Measurements from ENCODE around the gene DNAJB8.

The DNAJB8 gene

GRCh38 chr3:128449111-128449638 is 17.5 kb downstream of the DNAJB8 start:
- Histone ChIP-seq H3K9me3 (replicated peaks in 1 of 2; ENCODE audit: control insufficient read depth in 2 of 2, insufficient read depth in 1 of 2, low read depth in 1 of 2, low read length in 2 of 2) (peaks cover 0 to 10% of the 10 kb centered on the region in 2 donors), H3K36me3 (replicated peaks in 1 of 2; ENCODE audit: control insufficient read depth in 2 of 2, insufficient read depth in 2 of 2, low read length in 2 of 2) (no peaks in the 10 kb centered on the region), H3K27me3 (ENCODE audit: control insufficient read depth in 3 of 3, insufficient read depth in 3 of 3, low read depth in 1 of 3, low read length in 3 of 3) (peaks cover 0 to 60% (median 2%) of the 10 kb centered on the region in 3 experiments), H3K9ac (ENCODE audit: low read depth, low read length, poor library complexity) (no peak overlapping the region), H2AK5ac (ENCODE audit: low read depth, low read length) (no peak overlapping the region), H2BK15ac (ENCODE audit: low read length) (no peak overlapping the region), H3K23ac (ENCODE audit: low read depth, low read length, poor library complexity) (no peak overlapping the region), H2BK5ac (ENCODE audit: low read length) (no peak overlapping the region), H2BK120ac (ENCODE audit: low read depth, low read length) (no peak overlapping the region), H3K4me2 (ENCODE audit: insufficient read depth, low read length, poor library complexity, severe bottlenecking) (no peak overlapping the region), H3K4ac (ENCODE audit: low read length) (no peak overlapping the region), H3K18ac (ENCODE audit: low read length) (peak overlapping the region; percentile 21), H3K79me1 (ENCODE audit: low read depth, low read length) (no peaks in the 10 kb centered on the region), H2AFZ (ENCODE audit: low read length) (no peak overlapping the region), H4K91ac (ENCODE audit: low read depth, low read length, poor library complexity) (no peak overlapping the region), H3K14ac (ENCODE audit: low read length) (no peak overlapping the region), H4K8ac (ENCODE audit: low read depth, low read length) (no peak overlapping the region), H2BK12ac (ENCODE audit: low read length) (no peak overlapping the region), H3K4me3 (ENCODE audit: low read length in 2 of 2) (no peak overlapping the region), H3K4me1 (ENCODE audit: control insufficient read depth in 2 of 2, insufficient read depth in 1 of 2, low read depth in 1 of 2, low read length in 2 of 2) (no peaks in the 10 kb centered on the region), H3K27ac (replicated peaks; ENCODE audit: low read length) (no peak overlapping the region)
- no CpG with 5 or more reads among the region's 6 CpGs for WGBS, 2 donors (ENCODE audit: extremely low coverage in 2 of 2, insufficient read length in 2 of 2, insufficient replicate concordance in 1 of 2)
- no peak for DNase-seq (ENCODE audit: low spot score)

- Histone ChIP-seq H3K79me1 (ENCODE audit: low read depth, low read length) (no peaks in the 10 kb centered on the region), H3K36me3 (replicated peaks in 1 of 2; ENCODE audit: control insufficient read depth in 2 of 2, insufficient read depth in 2 of 2, low read length in 2 of 2) (no peaks in the 10 kb centered on the region), H3K4me1 (ENCODE audit: control insufficient read depth in 2 of 2, insufficient read depth in 1 of 2, low read depth in 1 of 2, low read length in 2 of 2) (no peaks in the 10 kb centered on the region), H4K8ac (ENCODE audit: low read depth, low read length) (no peak overlapping the region), H2BK12ac (ENCODE audit: low read length) (no peak overlapping the region), H3K27ac (replicated peaks; ENCODE audit: low read length) (no peak overlapping the region), H4K91ac (ENCODE audit: low read depth, low read length, poor library complexity) (no peak overlapping the region), H3K4me3 (ENCODE audit: low read length in 2 of 2) (no peak overlapping the region), H3K27me3 (ENCODE audit: control insufficient read depth in 3 of 3, insufficient read depth in 3 of 3, low read depth in 1 of 3, low read length in 3 of 3) (peaks cover 0 to 57% (median 2%) of the 10 kb centered on the region in 3 experiments), H3K14ac (ENCODE audit: low read length) (no peak overlapping the region), H3K9ac (ENCODE audit: low read depth, low read length, poor library complexity) (peak overlapping the region; percentile 1), H3K23ac (ENCODE audit: low read depth, low read length, poor library complexity) (no peak overlapping the region), H3K4me2 (ENCODE audit: insufficient read depth, low read length, poor library complexity, severe bottlenecking) (no peak overlapping the region), H3K4ac (ENCODE audit: low read length) (no peak overlapping the region), H2BK120ac (ENCODE audit: low read depth, low read length) (no peak overlapping the region), H3K9me3 (replicated peaks in 1 of 2; ENCODE audit: control insufficient read depth in 2 of 2, insufficient read depth in 1 of 2, low read depth in 1 of 2, low read length in 2 of 2) (peaks cover 0 to 10% of the 10 kb centered on the region in 2 donors), H2AK5ac (ENCODE audit: low read depth, low read length) (no peak overlapping the region), H2BK5ac (ENCODE audit: low read length) (no peak overlapping the region), H3K18ac (ENCODE audit: low read length) (peak overlapping the region; percentile 66), H2BK15ac (ENCODE audit: low read length) (no peak overlapping the region), H2AFZ (ENCODE audit: low read length) (no peak overlapping the region)
- DNase-seq (ENCODE audit: low spot score), result no peak
- no CpG with 5 or more reads among the region's 6 CpGs for WGBS, 2 donors (ENCODE audit: extremely low coverage in 2 of 2, insufficient read length in 2 of 2, insufficient replicate concordance in 1 of 2)
Measured at GRCh38 chr3:128448491-128448890, 18.2 kb downstream of the DNAJB8 start.

- no peak overlapping the region for H3K14ac ChIP-seq (ENCODE audit: low read length)
- no CpG with 5 or more reads among the region's 3 CpGs for WGBS, 2 donors (ENCODE audit: extremely low coverage in 2 of 2, insufficient read length in 2 of 2, insufficient replicate concordance in 1 of 2)
Measured at GRCh38 chr3:128447561-128448013, 19.1 kb downstream of the DNAJB8 start.

GRCh38 chr3:128446821-128447220 is 19.9 kb downstream of the DNAJB8 start:
- H2AK5ac ChIP-seq (ENCODE audit: low read depth, low read length), result no peak overlapping the region
- no peak overlapping the region for H3K18ac ChIP-seq (ENCODE audit: low read length)
- no peak overlapping the region for H2BK15ac ChIP-seq (ENCODE audit: low read length)
- H3K79me1 ChIP-seq (ENCODE audit: low read depth, low read length), result no peaks in the 10 kb centered on the region
- no peak overlapping the region for H3K27ac ChIP-seq (replicated peaks; ENCODE audit: low read length)
- H4K91ac ChIP-seq (ENCODE audit: low read depth, low read length, poor library complexity), result no peak overlapping the region
- H2AFZ ChIP-seq (ENCODE audit: low read length), result no peak overlapping the region
- H3K9ac ChIP-seq (ENCODE audit: low read depth, low read length, poor library complexity), result no peak overlapping the region
- DNase-seq (ENCODE audit: low spot score), result no peak
- no peak overlapping the region for H3K4ac ChIP-seq (ENCODE audit: low read length)
- WGBS, 2 donors (ENCODE audit: extremely low coverage in 2 of 2, insufficient read length in 2 of 2, insufficient replicate concordance in 1 of 2), result no CpG with 5 or more reads among the region's 1 CpG
- no peak overlapping the region for H3K14ac ChIP-seq (ENCODE audit: low read length)
- H3K9me3 ChIP-seq (replicated peaks in 1 of 2; ENCODE audit: control insufficient read depth in 2 of 2, insufficient read depth in 1 of 2, low read depth in 1 of 2, low read length in 2 of 2), result peaks cover 0 to 10% of the 10 kb centered on the region in 2 donors
- peaks cover 0 to 55% (median 2%) of the 10 kb centered on the region in 3 experiments for H3K27me3 ChIP-seq (ENCODE audit: control insufficient read depth in 3 of 3, insufficient read depth in 3 of 3, low read depth in 1 of 3, low read length in 3 of 3)
- H3K4me1 ChIP-seq (ENCODE audit: control insufficient read depth in 2 of 2, insufficient read depth in 1 of 2, low read depth in 1 of 2, low read length in 2 of 2), result no peaks in the 10 kb centered on the region
- no peaks in the 10 kb centered on the region for H3K36me3 ChIP-seq (replicated peaks in 1 of 2; ENCODE audit: control insufficient read depth in 2 of 2, insufficient read depth in 2 of 2, low read length in 2 of 2)
- no peak overlapping the region for H3K4me3 ChIP-seq (ENCODE audit: low read length in 2 of 2)
- no peak overlapping the region for H3K4me2 ChIP-seq (ENCODE audit: insufficient read depth, low read length, poor library complexity, severe bottlenecking)
- no peak overlapping the region for H4K8ac ChIP-seq (ENCODE audit: low read depth, low read length)
- H2BK12ac ChIP-seq (ENCODE audit: low read length), result no peak overlapping the region
- no peak overlapping the region for H3K23ac ChIP-seq (ENCODE audit: low read depth, low read length, poor library complexity)
- no peak overlapping the region for H2BK120ac ChIP-seq (ENCODE audit: low read depth, low read length)
- no peak overlapping the region for H2BK5ac ChIP-seq (ENCODE audit: low read length)

More at GRCh38 chr3:128447561-128448013, 19.1 kb downstream of the DNAJB8 start:
- Histone ChIP-seq H2BK5ac (ENCODE audit: low read length) (no peak overlapping the region), H3K4me1 (ENCODE audit: control insufficient read depth in 2 of 2, insufficient read depth in 1 of 2, low read depth in 1 of 2, low read length in 2 of 2) (no peaks in the 10 kb centered on the region), H2AK5ac (ENCODE audit: low read depth, low read length) (no peak overlapping the region), H3K79me1 (ENCODE audit: low read depth, low read length) (no peaks in the 10 kb centered on the region), H3K4me3 (ENCODE audit: low read length in 2 of 2) (no peak overlapping the region), H3K4me2 (ENCODE audit: insufficient read depth, low read length, poor library complexity, severe bottlenecking) (no peak overlapping the region), H3K9ac (ENCODE audit: low read depth, low read length, poor library complexity) (no peak overlapping the region), H3K23ac (ENCODE audit: low read depth, low read length, poor library complexity) (no peak overlapping the region), H2BK12ac (ENCODE audit: low read length) (no peak overlapping the region), H3K27me3 (ENCODE audit: control insufficient read depth in 3 of 3, insufficient read depth in 3 of 3, low read depth in 1 of 3, low read length in 3 of 3) (peaks cover 0 to 54% (median 2%) of the 10 kb centered on the region in 3 experiments), H3K9me3 (replicated peaks in 1 of 2; ENCODE audit: control insufficient read depth in 2 of 2, insufficient read depth in 1 of 2, low read depth in 1 of 2, low read length in 2 of 2) (peaks cover 0 to 10% of the 10 kb centered on the region in 2 donors), H2BK15ac (ENCODE audit: low read length) (no peak overlapping the region), H2AFZ (ENCODE audit: low read length) (no peak overlapping the region), H3K4ac (ENCODE audit: low read length) (no peak overlapping the region), H3K36me3 (replicated peaks in 1 of 2; ENCODE audit: control insufficient read depth in 2 of 2, insufficient read depth in 2 of 2, low read length in 2 of 2) (no peaks in the 10 kb centered on the region), H3K18ac (ENCODE audit: low read length) (no peak overlapping the region), H4K8ac (ENCODE audit: low read depth, low read length) (no peak overlapping the region), H4K91ac (ENCODE audit: low read depth, low read length, poor library complexity) (no peak overlapping the region), H3K27ac (replicated peaks; ENCODE audit: low read length) (no peak overlapping the region), H2BK120ac (ENCODE audit: low read depth, low read length) (no peak overlapping the region)
- DNase-seq (ENCODE audit: low spot score), result no peak
